Right lobe of liver (tissue), 4 donors: ENCODE measurements around the gene STX11.

ENCODE experiments used
- CTCF ChIP-seq, 4 donors: fragments of 200-600 bp in 3 of 4; fragments of 450-650 bp in 1 of 4; IDR thresholded peaks; one replicate each; pipeline versions ENCODE4 v1.5.1 to v1.8.0; 2016 to 2022; ENCODE audit warnings: antibody characterized with exemption in 4 of 4, mild to moderate bottlenecking in 2 of 4
- POLR2A ChIP-seq: fragments of 450-650 bp; IDR thresholded peaks from one replicate; pipeline ENCODE4 v1.6.1; 2017; ENCODE audit warnings: antibody characterized with exemption, mild to moderate bottlenecking
- donor health status: DM: no; HTN: no; CAD: no.
- donor health status: DM: no; HTN: no; CAD: no.
- donor health status: DM: no; HTN: yes; CAD: no.

GRCh38 chr6:144179828-144180227 lies 29.5 kb downstream of the STX11 start:
- no peak for TF ChIP-seq CTCF (IDR thresholded peaks at IDR 0.05)
- no peak for TF ChIP-seq POLR2A
